Stimulated activated naive CD8-positive, alpha-beta T cell treated with anti-CD3 and anti-CD28 coated beads, Interleukin-15, Interleukin-2, amounts not matched to agents 100 ng/mL and 50 ng/mL, for 24 hours (primary cell): ENCODE measurements around the gene CYTH2.
"Not testable (repeated sequence)": the region's sequence is repeated elsewhere in the genome, so short reads cannot be mapped to it uniquely, and the experiment has no call there.

Experiments
- H3K27ac Mint-ChIP-seq: one replicate; pipeline ENCODE4 v1.8.0; 2021; ENCODE audit warnings: mild to moderate bottlenecking, mixed read lengths
- H3K27me3 Mint-ChIP-seq: one replicate; pipeline ENCODE4 v1.8.0; 2021; ENCODE audit warnings: mixed read lengths
- H3K36me3 Mint-ChIP-seq: one replicate; pipeline ENCODE4 v1.8.0; 2021; ENCODE audit warnings: low read depth, mixed read lengths
- H3K4me1 Mint-ChIP-seq: one replicate; pipeline ENCODE4 v1.8.0; 2021; ENCODE audit warnings: low read depth, mixed read lengths
- H3K4me3 Mint-ChIP-seq: one replicate; pipeline ENCODE4 v1.8.0; 2021; ENCODE audit warnings: mild to moderate bottlenecking, mixed read lengths
- H3K9me3 Mint-ChIP-seq: one replicate; pipeline ENCODE4 v1.8.0; 2021; ENCODE audit warnings: mixed read lengths

CYTH2 gene

GRCh38 chr19:48479686-48480085 lies 10.5 kb downstream of the CYTH2 start:
- no peaks in the 10 kb centered on the region for H3K27me3 Mint-ChIP-seq

GRCh38 chr19:48480183-48480557 lies 11.0 kb downstream of the CYTH2 start:
- Mint-ChIP-seq H3K4me1 (peaks cover 21% of the 10 kb centered on the region), H3K4me3 (peak overlapping the region; percentile 78), H3K27ac (peak overlapping the region; percentile 92), H3K27me3 (no peaks in the 10 kb centered on the region), H3K36me3 (peaks cover 5% of the 10 kb centered on the region), H3K9me3 (no peaks in the 10 kb centered on the region)

More at GRCh38 chr19:48479686-48480085, 10.5 kb downstream of the CYTH2 start:
- Mint-ChIP-seq H3K4me1 (peaks cover 21% of the 10 kb centered on the region), H3K27ac (no peak overlapping the region), H3K9me3 (no peaks in the 10 kb centered on the region), H3K36me3 (peaks cover 5% of the 10 kb centered on the region), H3K4me3 (peak overlapping the region; percentile 78)

GRCh38 chr19:48480558-48481500 lies 11.7 kb downstream of the CYTH2 start:
- H3K4me3 Mint-ChIP-seq, result peak overlapping the region; percentile 78
- H3K27ac Mint-ChIP-seq, result peak overlapping the region; percentile 92
- no peaks in the 10 kb centered on the region for H3K9me3 Mint-ChIP-seq
- H3K36me3 Mint-ChIP-seq, result peaks cover 5% of the 10 kb centered on the region
- peaks cover 21% of the 10 kb centered on the region for H3K4me1 Mint-ChIP-seq
- H3K27me3 Mint-ChIP-seq, result no peaks in the 10 kb centered on the region

- Mint-ChIP-seq H3K27me3 (no peaks in the 10 kb centered on the region), H3K4me3 (no peak overlapping the region), H3K36me3 (peaks cover 5% of the 10 kb centered on the region), H3K9me3 (no peaks in the 10 kb centered on the region), H3K27ac (peak overlapping the region; percentile 65), H3K4me1 (peaks cover 21% of the 10 kb centered on the region)
These were observed 12.9 kb downstream of the CYTH2 start for GRCh38 chr19:48481846-48482639.

- no peak overlapping the region for H3K4me3 Mint-ChIP-seq
- no peaks in the 10 kb centered on the region for H3K9me3 Mint-ChIP-seq
- peaks cover 21% of the 10 kb centered on the region for H3K4me1 Mint-ChIP-seq
- no peak overlapping the region for H3K27ac Mint-ChIP-seq
- H3K36me3 Mint-ChIP-seq, result peaks cover 5% of the 10 kb centered on the region
- no peaks in the 10 kb centered on the region for H3K27me3 Mint-ChIP-seq
These were observed 14.1 kb downstream of the CYTH2 start for GRCh38 chr19:48483301-48483700.

GRCh38 chr19:48484247-48484893 lies 15.2 kb downstream of the CYTH2 start:
- H3K36me3 Mint-ChIP-seq, result peaks cover 2% of the 10 kb centered on the region
- no peak overlapping the region for H3K4me3 Mint-ChIP-seq
- H3K27ac Mint-ChIP-seq, result no peak overlapping the region
- no peaks in the 10 kb centered on the region for H3K27me3 Mint-ChIP-seq
- H3K9me3 Mint-ChIP-seq, result no peaks in the 10 kb centered on the region
- peaks cover 21% of the 10 kb centered on the region for H3K4me1 Mint-ChIP-seq

- peaks cover 3% of the 10 kb centered on the region for H3K27me3 Mint-ChIP-seq
- no peaks in the 10 kb centered on the region for H3K36me3 Mint-ChIP-seq
- no peak overlapping the region for H3K4me3 Mint-ChIP-seq
- H3K9me3 Mint-ChIP-seq, result no peaks in the 10 kb centered on the region
- no peak overlapping the region for H3K27ac Mint-ChIP-seq
- peaks cover 22% of the 10 kb centered on the region for H3K4me1 Mint-ChIP-seq
These were observed 15.9 kb downstream of the CYTH2 start for GRCh38 chr19:48484931-48485612.

- not testable (repeated sequence) for H3K9me3 Mint-ChIP-seq, H3K4me3 Mint-ChIP-seq, H3K36me3 Mint-ChIP-seq, H3K27ac Mint-ChIP-seq
- peaks cover 20% of the 10 kb centered on the region for H3K4me1 Mint-ChIP-seq
- H3K27me3 Mint-ChIP-seq, result peaks cover 12% of the 10 kb centered on the region
These were observed 17.5 kb downstream of the CYTH2 start for GRCh38 chr19:48486706-48487105.

- Mint-ChIP-seq H3K27me3 (peaks cover 20% of the 10 kb centered on the region), H3K4me1 (peaks cover 23% of the 10 kb centered on the region), H3K27ac (no peak overlapping the region), H3K9me3 (no peaks in the 10 kb centered on the region), H3K36me3 (no peaks in the 10 kb centered on the region), H3K4me3 (no peak overlapping the region)
These were observed 18.4 kb downstream of the CYTH2 start for GRCh38 chr19:48487544-48487943.

- Mint-ChIP-seq H3K9me3 (no peaks in the 10 kb centered on the region), H3K27me3 (peaks cover 22% of the 10 kb centered on the region)
These were observed 18.8 kb downstream of the CYTH2 start for GRCh38 chr19:48487948-48488347.

GRCh38 chr19:48488478-48488877 lies 19.3 kb downstream of the CYTH2 start:
- H3K9me3 Mint-ChIP-seq, H3K36me3 Mint-ChIP-seq, H3K27ac Mint-ChIP-seq, H3K4me3 Mint-ChIP-seq: not testable (repeated sequence)
- Mint-ChIP-seq H3K4me1 (peaks cover 28% of the 10 kb centered on the region), H3K27me3 (peaks cover 22% of the 10 kb centered on the region)

More at GRCh38 chr19:48487948-48488347, 18.8 kb downstream of the CYTH2 start:
- H3K4me1 Mint-ChIP-seq, result peaks cover 27% of the 10 kb centered on the region
- no peak overlapping the region for H3K4me3 Mint-ChIP-seq
- H3K36me3 Mint-ChIP-seq, result no peaks in the 10 kb centered on the region
- no peak overlapping the region for H3K27ac Mint-ChIP-seq

- H3K4me3 Mint-ChIP-seq, result no peak overlapping the region
- H3K36me3 Mint-ChIP-seq, result no peaks in the 10 kb centered on the region
- H3K27me3 Mint-ChIP-seq, result peaks cover 28% of the 10 kb centered on the region
- no peak overlapping the region for H3K27ac Mint-ChIP-seq
- H3K9me3 Mint-ChIP-seq, result no peaks in the 10 kb centered on the region
- peaks cover 32% of the 10 kb centered on the region for H3K4me1 Mint-ChIP-seq
These were observed 20.5 kb downstream of the CYTH2 start for GRCh38 chr19:48489608-48490216.

GRCh38 chr19:48490981-48491792 lies 22.0 kb downstream of the CYTH2 start:
- Mint-ChIP-seq H3K4me1 (peaks cover 37% of the 10 kb centered on the region), H3K9me3 (no peaks in the 10 kb centered on the region), H3K27me3 (peaks cover 29% of the 10 kb centered on the region), H3K27ac (no peak overlapping the region), H3K4me3 (peak overlapping the region; percentile 10), H3K36me3 (no peaks in the 10 kb centered on the region)
